Endothelial cell of umbilical vein (primary cell): Measurements from ENCODE around the gene AKNA.

Experiments used
- EZH2 ChIP-seq: IDR thresholded peaks from 2 replicates; pipeline ENCODE4 v1.6.1; 2012; ENCODE audit warnings: borderline replicate concordance, low read depth, mild to moderate bottlenecking, moderate library complexity, low read length, inconsistent platforms; ENCODE audit not compliant: severe bottlenecking
- FOS ChIP-seq: IDR thresholded peaks from 2 replicates; pipeline ENCODE4 v1.6.1; 2011; ENCODE audit warnings: mild to moderate bottlenecking, low read length, moderate library complexity, borderline replicate concordance; ENCODE audit not compliant: insufficient read depth
- GATA2 ChIP-seq: IDR thresholded peaks from 2 replicates; pipeline ENCODE4 v1.7.0; 2011; ENCODE audit warnings: low read depth, mild to moderate bottlenecking, moderate library complexity, mixed read lengths, low read length; ENCODE audit not compliant: insufficient read length, insufficient read depth
- JUN ChIP-seq: IDR thresholded peaks from 2 replicates; pipeline ENCODE4 v1.6.1; 2011; ENCODE audit warnings: borderline replicate concordance, low read depth; ENCODE audit not compliant: insufficient read length, insufficient read depth
- MYC ChIP-seq: IDR thresholded peaks from one replicate; pipeline ENCODE4 v1.6.1; 2011; ENCODE audit warnings: mild to moderate bottlenecking, low read depth, low read length
- POLR2A ChIP-seq: IDR thresholded peaks from 2 replicates; pipeline ENCODE4 v1.6.1; 2012; ENCODE audit warnings: low read depth, mild to moderate bottlenecking, control low read depth, low read length
- POLR2AphosphoS5 ChIP-seq: IDR thresholded peaks from 2 replicates; pipeline ENCODE4 v1.6.1; 2012; ENCODE audit warnings: low read depth, mild to moderate bottlenecking, control low read depth, low read length, moderate library complexity; ENCODE audit not compliant: insufficient read depth
- TF ChIP-seq, protein P1 (sequence below): IDR thresholded peaks from 2 replicates; pipeline ENCODE4 v1.6.1; 2011; ENCODE audit not compliant: insufficient read depth, insufficient read length
- TF ChIP-seq, protein P2 (sequence below), 2 donors: IDR thresholded peaks; 1 replicate in 1 of 2; 2 replicates in 1 of 2; pipeline ENCODE4 v1.5.1; 2011; ENCODE audit warnings: low read length in 2 of 2, mild to moderate bottlenecking in 2 of 2, moderate library complexity in 2 of 2, control low read depth in 1 of 2, inconsistent platforms in 1 of 2, low read depth in 1 of 2; ENCODE audit not compliant: insufficient read depth in 1 of 2; ENCODE audit errors: extremely low read depth in 1 of 2

DNA sequence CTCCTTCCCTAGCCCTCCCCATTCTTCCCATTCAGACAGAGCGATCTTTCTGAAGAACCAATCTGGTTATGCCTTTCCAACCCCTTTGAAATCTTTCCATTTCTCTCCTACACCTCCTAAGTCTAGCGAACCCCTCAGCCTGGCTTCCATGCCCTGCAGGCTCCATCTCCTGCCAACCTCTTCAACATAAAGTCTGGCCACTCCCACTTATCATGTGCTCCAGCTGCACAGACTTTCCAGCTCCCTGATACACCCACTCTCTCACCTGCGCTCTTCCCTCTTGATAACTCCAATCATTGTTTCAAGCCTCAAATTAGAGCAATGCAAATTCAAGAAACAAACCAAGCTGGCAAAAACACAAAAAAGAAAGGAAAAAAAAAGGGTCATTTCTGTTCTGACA is 68.6 kb downstream of the AKNA start:
- TF ChIP-seq, protein P1, sequence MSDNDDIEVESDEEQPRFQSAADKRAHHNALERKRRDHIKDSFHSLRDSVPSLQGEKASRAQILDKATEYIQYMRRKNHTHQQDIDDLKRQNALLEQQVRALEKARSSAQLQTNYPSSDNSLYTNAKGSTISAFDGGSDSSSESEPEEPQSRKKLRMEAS, result no peak
- no peak for TF ChIP-seq EZH2
- TF ChIP-seq, protein P2, sequence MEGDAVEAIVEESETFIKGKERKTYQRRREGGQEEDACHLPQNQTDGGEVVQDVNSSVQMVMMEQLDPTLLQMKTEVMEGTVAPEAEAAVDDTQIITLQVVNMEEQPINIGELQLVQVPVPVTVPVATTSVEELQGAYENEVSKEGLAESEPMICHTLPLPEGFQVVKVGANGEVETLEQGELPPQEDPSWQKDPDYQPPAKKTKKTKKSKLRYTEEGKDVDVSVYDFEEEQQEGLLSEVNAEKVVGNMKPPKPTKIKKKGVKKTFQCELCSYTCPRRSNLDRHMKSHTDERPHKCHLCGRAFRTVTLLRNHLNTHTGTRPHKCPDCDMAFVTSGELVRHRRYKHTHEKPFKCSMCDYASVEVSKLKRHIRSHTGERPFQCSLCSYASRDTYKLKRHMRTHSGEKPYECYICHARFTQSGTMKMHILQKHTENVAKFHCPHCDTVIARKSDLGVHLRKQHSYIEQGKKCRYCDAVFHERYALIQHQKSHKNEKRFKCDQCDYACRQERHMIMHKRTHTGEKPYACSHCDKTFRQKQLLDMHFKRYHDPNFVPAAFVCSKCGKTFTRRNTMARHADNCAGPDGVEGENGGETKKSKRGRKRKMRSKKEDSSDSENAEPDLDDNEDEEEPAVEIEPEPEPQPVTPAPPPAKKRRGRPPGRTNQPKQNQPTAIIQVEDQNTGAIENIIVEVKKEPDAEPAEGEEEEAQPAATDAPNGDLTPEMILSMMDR (IDR thresholded peaks at IDR 0.05; ENCODE audit: extremely low read depth in 1 of 2, insufficient read depth in 1 of 2, low read depth in 1 of 2, low read length in 2 of 2), result no peak
- TF ChIP-seq POLR2A, result no peak
- no peak for TF ChIP-seq MYC
- no peak for TF ChIP-seq POLR2AphosphoS5
- no peak for TF ChIP-seq JUN
- TF ChIP-seq FOS, result no peak
- TF ChIP-seq GATA2, result no peak
